ENCODE measurements around the gene CD207. TPM values are rescaled to one million over a fixed set of nuclear protein-coding genes. Genes with fewer than 3 reads are reported as not detected.

The CD207 gene
- total and polyA plus RNA-seq, 2 of the 8 experiments (the other 6 are each of a cell fraction or from before 2014, with no cell fraction given) = not detected

GRCh38 chr2:70868970-70869369 lies 33.4 kb upstream of the CD207 start:
- Histone ChIP-seq H4K91ac (replicated peaks; ENCODE audit: insufficient read length, low read length) (no peak overlapping the region), H4K20me1 (replicated peaks in 1 of 2; ENCODE audit: control insufficient read depth in 1 of 2, insufficient read depth in 2 of 2, low read length in 2 of 2) (peaks cover 0 to 2% of the 10 kb centered on the region in 2 experiments), H3K4me1 (replicated peaks in 1 of 4; ENCODE audit: control insufficient read depth in 3 of 4, insufficient read depth in 4 of 4, low read length in 3 of 4) (no peaks in the 10 kb centered on the region), H3K9ac (replicated peaks in 1 of 4; ENCODE audit: extremely low read depth in 1 of 4, low read depth in 3 of 4, low read length in 3 of 4) (no peak overlapping the region), H2AK5ac (ENCODE audit: low read depth, low read length) (no peak overlapping the region), H2BK20ac (ENCODE audit: low read length) (no peak overlapping the region), H2BK5ac (ENCODE audit: low read depth, low read length) (no peak overlapping the region), H3K79me1 (ENCODE audit: low read depth, low read length) (no peaks in the 10 kb centered on the region), H3K79me2 (ENCODE audit: control insufficient read depth in 1 of 2, insufficient read depth in 2 of 2, low read length in 2 of 2) (no peaks in the 10 kb centered on the region), H3K14ac (ENCODE audit: insufficient read length) (no peak overlapping the region), H3K9me3 (ENCODE audit: insufficient read depth in 2 of 2, low read depth in 1 of 2, low read length in 1 of 2) (no peaks in the 10 kb centered on the region), H2AFZ (ENCODE audit: low read length) (0 out of 2 replicates have a peak overlapping the region, but pooled peaks have one; percentile 40), H3K56ac (replicated peaks; ENCODE audit: insufficient read length, low read depth, low read length) (no peak overlapping the region), H3K4ac (replicated peaks; ENCODE audit: insufficient read length, low read depth, low read length) (no peak overlapping the region), H3K27ac (ENCODE audit: low read depth, low read length) (no peak overlapping the region), H4K5ac (ENCODE audit: insufficient read length, low read depth, low read length) (no peak overlapping the region), H3K23me2 (ENCODE audit: low read depth, low read length) (no peaks in the 10 kb centered on the region; the same call in 1 of the 2 replicates), H3K4me2 (ENCODE audit: insufficient read depth in 1 of 2, low read depth in 2 of 2, low read length in 2 of 2) (no peak overlapping the region), H3K27me3 (replicated peaks in 1 of 4; ENCODE audit: control insufficient read depth in 3 of 4, extremely low read depth in 1 of 4, insufficient read depth in 3 of 4, low read length in 3 of 4) (peaks cover 1 to 40% (median 15%) of the 10 kb centered on the region in 4 experiments), H3K18ac (ENCODE audit: extremely low read depth, low read length) (no peak overlapping the region), H3K4me3 (ENCODE audit: extremely low read depth in 1 of 4, insufficient read depth in 2 of 4, low read depth in 3 of 4, low read length in 4 of 4) (no peak overlapping the region), H2BK15ac (ENCODE audit: low read length) (no peak overlapping the region), H4K8ac (ENCODE audit: extremely low read depth, insufficient read depth, low read length) (no peak overlapping the region), H2BK12ac (ENCODE audit: low read depth, low read length) (no peak overlapping the region), H3K36me3 (ENCODE audit: control insufficient read depth in 2 of 4, insufficient read depth in 4 of 4, low read length in 3 of 4) (no peaks in the 10 kb centered on the region), H2BK120ac (replicated peaks; ENCODE audit: low read depth, low read length) (no peak overlapping the region), H3K23ac (ENCODE audit: insufficient read length) (no peak overlapping the region)
- WGBS, 2 experiments (ENCODE audit: extremely low coverage in 1 of 2, insufficient coverage in 1 of 2, insufficient read length in 1 of 2, insufficient replicate concordance in 2 of 2, low coverage in 1 of 2, low lambda C conversion rate in 2 of 2, missing lambda C conversion rate in 1 of 2) = 87% methylated on average over 1 of the region's 1 CpG; no CpG with 5 or more reads in 1 of the 2 experiments
- FAIRE-seq (no peak), DNase-seq (ENCODE audit: low read depth in 1 of 2, low spot score in 2 of 2) (no peak)
- ChIA-PET CTCF (ENCODE audit: partially characterized antibody) (interaction anchor here (0.6 to 21.7 kb wide), 11 partner anchors 7 to 116 kb away, joined by 4 to 513 read pairs (median 57); partner anchors contain the start of genes ATP6V1B1 and FIGLA), POLR2A (ENCODE audit: partially characterized antibody) (no interaction called here)
- TF ChIP-seq E2F6 (IDR thresholded peaks at IDR 0.05) = no peak
- TF ChIP-seq BACH1 (IDR thresholded peaks at IDR 0.05; ENCODE audit: low read length) = peak; percentile 83
- peak; percentile 89 for TF ChIP-seq MAFK (IDR thresholded peaks at IDR 0.05; ENCODE audit: low read depth, low read length)
- TF ChIP-seq SIX5 (IDR thresholded peaks at IDR 0.05; ENCODE audit: low read depth, low read length) = no peak

Measured in H1 (cell line).